GM23338 (cell line): ENCODE results near the gene MIGA1. TPM values are rescaled to one million over a fixed set of nuclear protein-coding genes. Genes with fewer than 3 reads are reported as not detected.

ENCODE experiments used
- ATAC-seq: fragments of 200-7000 bp; cut with Tn5 transposase; 3 replicates; pipeline ENCODE4 v1.9.1; 2020
- DNase-seq: peaks from one replicate; pipeline ENCODE4 v3.0.0-alpha.2; 2015; ENCODE audit warnings: low spot score
- H2AFZ ChIP-seq: fragments of 200-600 bp; sonication (generic); 2 replicates; pipeline ENCODE4 v1.8.0; 2016; ENCODE audit warnings: antibody characterized with exemption, mild to moderate bottlenecking, moderate library complexity
- H3F3A ChIP-seq: fragments of 200-600 bp; sonication (generic); replicated peaks from 2 replicates; pipeline ENCODE4 v1.8.0; 2017; ENCODE audit warnings: antibody characterized with exemption, mixed run types, low read depth
- H3K27ac ChIP-seq: fragments of 200-600 bp; sonication (generic); 2 replicates; pipeline ENCODE4 v1.6.1; 2016; ENCODE audit warnings: low read depth
- H3K27me3 ChIP-seq: fragments of 200-600 bp; sonication (generic); 2 replicates; pipeline ENCODE4 v1.8.0; 2016; ENCODE audit warnings: mild to moderate bottlenecking, mixed run types, moderate library complexity; ENCODE audit not compliant: insufficient read depth
- H3K36me3 ChIP-seq: fragments of 200-600 bp; sonication (generic); 2 replicates; pipeline ENCODE4 v1.8.0; 2016; ENCODE audit warnings: mild to moderate bottlenecking; ENCODE audit not compliant: insufficient read depth
- H3K4me1 ChIP-seq: fragments of 200-600 bp; sonication (generic); 2 replicates; pipeline ENCODE4 v1.8.0; 2016; ENCODE audit warnings: mild to moderate bottlenecking, moderate library complexity; ENCODE audit not compliant: insufficient read depth
- H3K4me2 ChIP-seq: fragments of 200-600 bp; sonication (generic); 2 replicates; pipeline ENCODE4 v1.7.1; 2017; ENCODE audit warnings: mixed run types
- H3K4me3 ChIP-seq: fragments of 200-600 bp; sonication (generic); 2 replicates; pipeline ENCODE4 v1.6.1; 2016; ENCODE audit warnings: mixed run types
- H3K79me2 ChIP-seq: fragments of 200-600 bp; sonication (generic); replicated peaks from 2 replicates; pipeline ENCODE4 v1.8.0; 2017; ENCODE audit warnings: mild to moderate bottlenecking; ENCODE audit not compliant: insufficient read depth
- H3K9me2 ChIP-seq: fragments of 200-600 bp; sonication (generic); 2 replicates; pipeline ENCODE4 v1.8.0; 2017; ENCODE audit not compliant: insufficient read depth
- H4K20me1 ChIP-seq: fragments of 200-600 bp; sonication (generic); replicated peaks from 2 replicates; pipeline ENCODE4 v1.8.0; 2017; ENCODE audit warnings: mild to moderate bottlenecking; ENCODE audit not compliant: insufficient read depth
- H3K27ac Mint-ChIP-seq: 2 replicates; pipeline ENCODE4 v1.8.0; 2020; ENCODE audit warnings: inconsistent platforms, mild to moderate bottlenecking, moderate library complexity, mixed read lengths
- H3K27me3 Mint-ChIP-seq: 3 replicates; pipeline ENCODE4 v1.8.0; 2022; ENCODE audit warnings: low read depth, mild to moderate bottlenecking, moderate library complexity, mixed read lengths, inconsistent platforms; ENCODE audit not compliant: insufficient read depth, poor library complexity
- H3K36me3 Mint-ChIP-seq: 3 replicates; pipeline ENCODE4 v1.8.0; 2021; ENCODE audit warnings: low read depth, mild to moderate bottlenecking, inconsistent platforms, moderate library complexity, mixed read lengths
- H3K4me1 Mint-ChIP-seq: 3 replicates; pipeline ENCODE4 v1.8.0; 2020; ENCODE audit warnings: mild to moderate bottlenecking, inconsistent platforms, mixed read lengths
- H3K4me3 Mint-ChIP-seq: 3 replicates; pipeline ENCODE4 v1.8.0; 2021; ENCODE audit warnings: moderate library complexity, mild to moderate bottlenecking, inconsistent platforms, mixed read lengths
- H3K9me3 Mint-ChIP-seq: 3 replicates; pipeline ENCODE4 v1.8.0; 2020; ENCODE audit warnings: moderate library complexity, mild to moderate bottlenecking, inconsistent platforms, mixed read lengths
- CREB1 ChIP-seq: fragments of 250-450 bp; sonication (Bioruptor Pico); IDR thresholded peaks from 2 replicates; pipeline ENCODE4 v1.5.0; 2020; ENCODE audit warnings: low read depth, mild to moderate bottlenecking, moderate library complexity
- CTCF ChIP-seq, 2 experiments: fragments of 200-600 bp in 1 of 2; sonication (generic) in 1 of 2; conservative IDR thresholded peaks; 2 replicates each; pipeline versions ENCODE4 v1.5.1 to v1.6.1; 2016 to 2017; ENCODE audit warnings: antibody characterized with exemption in 2 of 2, low read depth in 2 of 2, mild to moderate bottlenecking in 2 of 2, moderate library complexity in 1 of 2
- EZH2 ChIP-seq: fragments of 200-600 bp; sonication (generic); IDR thresholded peaks from one replicate; pipeline ENCODE4 v1.8.0; 2017; ENCODE audit warnings: antibody characterized with exemption, mild to moderate bottlenecking, low read depth; ENCODE audit not compliant: unreplicated experiment
- EZH2phosphoT487 ChIP-seq: fragments of 200-600 bp; sonication (generic); IDR thresholded peaks from one replicate; pipeline ENCODE4 v1.8.1; 2018; ENCODE audit warnings: antibody characterized with exemption; ENCODE audit not compliant: unreplicated experiment
- JUNB ChIP-seq: IDR thresholded peaks from one replicate; pipeline ENCODE4 v1.6.1; 2016; ENCODE audit warnings: antibody characterized with exemption; ENCODE audit not compliant: unreplicated experiment
- NANOG ChIP-seq: IDR thresholded peaks from 2 replicates; pipeline ENCODE4 v1.6.1; 2016; ENCODE audit warnings: antibody characterized with exemption, borderline replicate concordance
- REST ChIP-seq: IDR thresholded peaks from one replicate; pipeline ENCODE4 v1.6.1; 2018; ENCODE audit warnings: antibody characterized with exemption; ENCODE audit not compliant: unreplicated experiment
- STAT1 ChIP-seq: IDR thresholded peaks from one replicate; pipeline ENCODE4 v1.6.1; 2016; ENCODE audit warnings: antibody characterized with exemption; ENCODE audit not compliant: unreplicated experiment
- ZNF114 ChIP-seq: fragments of 250-450 bp; sonication (Bioruptor Pico); IDR thresholded peaks from 2 replicates; pipeline ENCODE4 v1.5.0; 2020; ENCODE audit warnings: mild to moderate bottlenecking, moderate library complexity
- ZNF331 ChIP-seq: fragments of 250-450 bp; sonication (Bioruptor Pico); IDR thresholded peaks from 2 replicates; pipeline ENCODE4 v1.5.0; 2020; ENCODE audit warnings: low read depth, mild to moderate bottlenecking, moderate library complexity
- ZNF462 ChIP-seq: fragments of 250-450 bp; sonication (Bioruptor Pico); IDR thresholded peaks from 2 replicates; pipeline ENCODE4 v1.5.0; 2020; ENCODE audit warnings: mild to moderate bottlenecking, moderate library complexity
- polyA plus RNA-seq: library from polyadenylated mRNA; unstranded; fragments of >200 nt; fragmentation: Nextera tagmentation; extraction: Ambion mirVana; gene quantifications from 2 replicates; pipeline ENCODE4 v1.2.1, GENCODE V29; 2016
- total RNA-seq: library from RNA; depleted of rRNA; stranded (reverse); fragments of >200 nt; shearing (Covaris generic); gene quantifications from 2 replicates; pipeline ENCODE4 v1.2.3, GENCODE V29; 2014

Gene MIGA1
- total and polyA plus RNA-seq, 2 experiments from 2014 or later, result 3.4 to 7.5 TPM

GRCh38 chr1:77828098-77828497, 48.6 kb downstream of the MIGA1 start:
- Mint-ChIP-seq H3K4me1 (no peaks in the 10 kb centered on the region), H3K4me3 (no peak overlapping the region), H3K9me3 (no peaks in the 10 kb centered on the region), H3K36me3 (peaks cover 8% of the 10 kb centered on the region; the same call in 2 of the 3 replicates), H3K27ac (no peak overlapping the region), H3K27me3 (peaks cover 1% of the 10 kb centered on the region)
- H4K20me1 ChIP-seq, result no peaks in the 10 kb centered on the region
- no peaks in the 10 kb centered on the region for H3K27me3 ChIP-seq
- no peaks in the 10 kb centered on the region for H3K9me2 ChIP-seq
- H3K4me3 ChIP-seq, result no peak overlapping the region
- no peaks in the 10 kb centered on the region for H3F3A ChIP-seq
- no peak for TF ChIP-seq JUNB
- no peak for TF ChIP-seq STAT1
- no peak for TF ChIP-seq ZNF114 (CRISPR knock-in tag)
- TF ChIP-seq EZH2phosphoT487, result no peak
- TF ChIP-seq CTCF (conservative IDR thresholded peaks at IDR 0.05; ENCODE audit: low read depth in 2 of 2), result no peak
- TF ChIP-seq CREB1 (CRISPR knock-in tag), result no peak
- TF ChIP-seq ZNF331, result no peak
- no peak for TF ChIP-seq NANOG
- no peaks in the 10 kb centered on the region for H3K36me3 ChIP-seq
- no peak overlapping the region for H3K27ac ChIP-seq
- ATAC-seq, result no peak
- no peaks in the 10 kb centered on the region for H3K79me2 ChIP-seq
- H3K4me1 ChIP-seq, result no peaks in the 10 kb centered on the region
- DNase-seq, result no peak
- H3K4me2 ChIP-seq, result no peak overlapping the region
- no peak overlapping the region for H2AFZ ChIP-seq

- no peak overlapping the region for H3K4me3 ChIP-seq
- H2AFZ ChIP-seq, result no peak overlapping the region
- no peaks in the 10 kb centered on the region for H4K20me1 ChIP-seq
- H3K9me2 ChIP-seq, result no peaks in the 10 kb centered on the region
- H3K79me2 ChIP-seq, result no peaks in the 10 kb centered on the region
- Mint-ChIP-seq H3K9me3 (no peaks in the 10 kb centered on the region), H3K4me1 (no peaks in the 10 kb centered on the region), H3K4me3 (no peak overlapping the region), H3K27me3 (peaks cover 3% of the 10 kb centered on the region), H3K27ac (no peak overlapping the region), H3K36me3 (peaks cover 8% of the 10 kb centered on the region; the same call in 2 of the 3 replicates)
- H3F3A ChIP-seq, result no peaks in the 10 kb centered on the region
- no peak overlapping the region for H3K27ac ChIP-seq
- no peak overlapping the region for H3K4me2 ChIP-seq
- H3K4me1 ChIP-seq, result no peaks in the 10 kb centered on the region
- ATAC-seq (no peak), DNase-seq (no peak)
- no peaks in the 10 kb centered on the region for H3K36me3 ChIP-seq
- no peaks in the 10 kb centered on the region for H3K27me3 ChIP-seq
- no peak for TF ChIP-seq ZNF462 (CRISPR knock-in tag)
- no peak for TF ChIP-seq ZNF331
- no peak for TF ChIP-seq JUNB
- TF ChIP-seq REST, result no peak
- TF ChIP-seq EZH2phosphoT487, result no peak
- no peak for TF ChIP-seq ZNF114 (CRISPR knock-in tag)
- no peak for TF ChIP-seq EZH2
- no peak for TF ChIP-seq CREB1 (CRISPR knock-in tag)
Measured at GRCh38 chr1:77829851-77830250, 50.4 kb downstream of the MIGA1 start.
